ENCODE measurements around the gene DAB1.

The DAB1 gene

GRCh38 chr1:56975446-56975845 lies 448.4 kb downstream of the DAB1 start:
- no peak for DNase-seq (ENCODE audit: low spot score)

GRCh38 chr1:56973923-56974742 lies 449.7 kb downstream of the DAB1 start:
- no peak for DNase-seq (ENCODE audit: low spot score)

- DNase-seq (ENCODE audit: low spot score): no peak
Measured at GRCh38 chr1:56972976-56973375, 450.9 kb downstream of the DAB1 start.

GRCh38 chr1:56970280-56970679 lies 453.6 kb downstream of the DAB1 start:
- DNase-seq (ENCODE audit: low spot score): no peak

- no peak for DNase-seq (ENCODE audit: low spot score)
Measured at GRCh38 chr1:56968878-56969495, 454.9 kb downstream of the DAB1 start.

GRCh38 chr1:56967900-56968832 lies 455.7 kb downstream of the DAB1 start:
- DNase-seq (ENCODE audit: low spot score): no peak

- no peak for DNase-seq (ENCODE audit: low spot score)
Measured at GRCh38 chr1:56967355-56967754, 456.5 kb downstream of the DAB1 start.

GRCh38 chr1:56966698-56966999 lies 457.2 kb downstream of the DAB1 start:
- no peak for DNase-seq (ENCODE audit: low spot score)

- DNase-seq (ENCODE audit: low spot score): no peak
Measured at GRCh38 chr1:56965916-56966697, 457.8 kb downstream of the DAB1 start, which contains the start of gene C8B. Gene C8B, minus strand, starts transcription at chr1:56966015. Its CDS starts 67 bp downstream, at chr1:56965948.

- DNase-seq (ENCODE audit: low spot score): no peak
Measured at GRCh38 chr1:56965191-56965590, 458.7 kb downstream of the DAB1 start.

GRCh38 chr1:56964349-56965017 lies 459.4 kb downstream of the DAB1 start:
- no peak for DNase-seq (ENCODE audit: low spot score)

- no peak for DNase-seq (ENCODE audit: low spot score)
Measured at GRCh38 chr1:56963667-56964066, 460.2 kb downstream of the DAB1 start.

- no peak for DNase-seq (ENCODE audit: low spot score)
Measured at GRCh38 chr1:56961426-56961825, 462.4 kb downstream of the DAB1 start.

GRCh38 chr1:56958526-56958925 lies 465.3 kb downstream of the DAB1 start:
- no peak for DNase-seq (ENCODE audit: low spot score)

GRCh38 chr1:56957931-56958330 lies 465.9 kb downstream of the DAB1 start:
- DNase-seq (ENCODE audit: low spot score): no peak

GRCh38 chr1:56954664-56955063 lies 469.2 kb downstream of the DAB1 start:
- no peak for DNase-seq (ENCODE audit: low spot score)

- no peak for DNase-seq (ENCODE audit: low spot score)
Measured at GRCh38 chr1:56953386-56953785, 470.5 kb downstream of the DAB1 start.

- no peak for DNase-seq (ENCODE audit: low spot score)
Measured at GRCh38 chr1:56952501-56952900, 471.4 kb downstream of the DAB1 start.

- no peak for DNase-seq (ENCODE audit: low spot score)
Measured at GRCh38 chr1:56948403-56949023, 475.3 kb downstream of the DAB1 start.
